KMS-11 (cell line): ENCODE measurements around the gene FAM168A.

Experiments used
- H2AFZ ChIP-seq: fragments of 200-600 bp; sonication (generic); 2 replicates; pipeline ENCODE4 v1.6.1; 2016; ENCODE audit warnings: antibody characterized with exemption, mixed run types, low read depth
- H3K27ac ChIP-seq: fragments of 200-600 bp; sonication (generic); 2 replicates; pipeline ENCODE4 v1.6.1; 2016; ENCODE audit warnings: mild to moderate bottlenecking, mixed run types
- H3K27me3 ChIP-seq: fragments of 200-600 bp; sonication (generic); 2 replicates; pipeline ENCODE4 v1.6.1; 2017; ENCODE audit warnings: mild to moderate bottlenecking, low read depth, mixed run types, moderate library complexity; ENCODE audit not compliant: insufficient read depth
- H3K36me3 ChIP-seq: fragments of 200-600 bp; sonication (generic); 2 replicates; pipeline ENCODE4 v1.6.1; 2017; ENCODE audit warnings: mild to moderate bottlenecking, mixed run types; ENCODE audit not compliant: insufficient read depth
- H3K4me1 ChIP-seq: fragments of 200-600 bp; sonication (generic); 2 replicates; pipeline ENCODE4 v1.6.1; 2016; ENCODE audit warnings: mild to moderate bottlenecking, low read depth, mixed run types; ENCODE audit not compliant: poor library complexity, severe bottlenecking
- H3K4me2 ChIP-seq: fragments of 200-600 bp; sonication (generic); 2 replicates; pipeline ENCODE4 v1.7.0; 2016; ENCODE audit warnings: mild to moderate bottlenecking, mixed run types
- H3K4me3 ChIP-seq: fragments of 200-600 bp; sonication (generic); IDR thresholded peaks from 2 replicates; pipeline ENCODE4 v1.6.1; 2017; ENCODE audit warnings: low read depth, low read length, mixed read lengths; ENCODE audit not compliant: insufficient read depth
- H3K79me2 ChIP-seq: fragments of 200-600 bp; sonication (generic); 2 replicates; pipeline ENCODE4 v1.6.1; 2016; ENCODE audit warnings: low read depth, mixed run types; ENCODE audit not compliant: insufficient read depth
- H3K9ac ChIP-seq: fragments of 200-600 bp; sonication (generic); 2 replicates; pipeline ENCODE4 v1.6.1; 2016; ENCODE audit warnings: mild to moderate bottlenecking, mixed run types
- H4K20me1 ChIP-seq: fragments of 200-600 bp; sonication (generic); 2 replicates; pipeline ENCODE4 v1.6.1; 2016; ENCODE audit warnings: mild to moderate bottlenecking, mixed run types; ENCODE audit not compliant: insufficient read depth
- CTCF ChIP-seq: fragments of 200-600 bp; sonication (generic); conservative IDR thresholded peaks from 2 replicates; pipeline ENCODE4 v1.6.1; 2017; ENCODE audit warnings: low read depth, mild to moderate bottlenecking, antibody characterized with exemption, low read length, moderate library complexity, mixed read lengths

FAM168A gene

GRCh38 chr11:73391665-73392064 is 206.2 kb downstream of the FAM168A start:
- TF ChIP-seq CTCF, result no peak
- H3K4me3 ChIP-seq, result no peak overlapping the region
- no peaks in the 10 kb centered on the region for H3K36me3 ChIP-seq
- H2AFZ ChIP-seq, result no peak overlapping the region
- H4K20me1 ChIP-seq, result no peaks in the 10 kb centered on the region
- H3K9ac ChIP-seq, result no peak overlapping the region
- no peak overlapping the region for H3K27ac ChIP-seq
- H3K27me3 ChIP-seq, result no peaks in the 10 kb centered on the region
- no peak overlapping the region for H3K4me2 ChIP-seq
- peaks cover 7% of the 10 kb centered on the region for H3K4me1 ChIP-seq
- H3K79me2 ChIP-seq, result no peaks in the 10 kb centered on the region

DNA sequence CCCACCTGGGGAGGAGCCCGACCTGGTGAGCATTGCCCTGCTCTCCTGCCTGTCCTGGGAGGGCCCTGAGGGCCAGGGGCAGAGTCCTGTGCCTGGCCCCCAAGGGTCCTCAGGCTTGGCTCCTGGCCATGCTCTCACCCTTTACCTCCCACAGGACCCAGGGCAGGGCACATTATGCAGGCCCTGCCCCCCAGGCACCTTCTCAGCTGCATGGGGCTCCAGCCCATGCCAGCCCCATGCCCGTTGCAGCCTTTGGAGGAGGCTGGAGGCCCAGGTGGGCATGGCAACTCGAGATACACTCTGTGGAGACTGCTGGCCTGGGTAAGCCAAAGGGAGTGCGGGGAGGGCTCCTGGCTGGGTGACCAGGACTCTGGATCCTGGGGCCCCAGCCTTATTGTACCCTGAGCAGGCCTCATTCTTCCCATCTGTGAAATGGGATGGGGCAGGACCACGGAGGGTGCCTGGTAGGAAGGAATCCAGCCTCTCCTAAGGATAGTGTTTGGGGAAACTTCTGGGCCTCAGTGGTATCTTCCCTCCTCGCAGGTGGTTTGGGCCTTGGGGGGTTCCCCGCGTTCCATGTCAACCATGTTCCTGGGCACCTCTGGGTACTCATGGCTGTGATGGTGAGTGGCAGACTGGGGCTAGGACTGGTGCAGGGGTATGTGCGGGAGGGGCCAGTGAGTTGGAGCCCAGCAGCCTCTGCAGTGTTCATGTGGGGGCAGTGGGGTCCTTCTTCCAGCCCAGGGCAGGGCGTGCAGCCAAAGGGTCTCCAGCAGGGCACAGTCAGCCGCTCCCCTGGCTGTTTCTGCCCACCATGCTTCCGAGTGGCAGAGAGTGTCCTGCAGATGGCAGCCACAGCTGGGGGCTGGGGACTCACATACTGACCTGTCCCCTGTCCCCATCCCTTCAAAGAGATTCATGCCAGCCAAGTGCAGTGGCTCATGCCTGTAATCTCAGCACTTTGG is 207.0 kb downstream of the FAM168A start:
- TF ChIP-seq CTCF, result no peak
- Histone ChIP-seq H3K9ac (no peak overlapping the region), H3K4me3 (no peak overlapping the region), H3K36me3 (no peaks in the 10 kb centered on the region), H3K4me1 (peaks cover 15% of the 10 kb centered on the region), H4K20me1 (no peaks in the 10 kb centered on the region), H3K79me2 (peaks cover 8% of the 10 kb centered on the region; the same call in 1 of the 2 replicates), H3K27ac (no peak overlapping the region), H3K27me3 (no peaks in the 10 kb centered on the region), H2AFZ (no peak overlapping the region), H3K4me2 (no peak overlapping the region)

DNA sequence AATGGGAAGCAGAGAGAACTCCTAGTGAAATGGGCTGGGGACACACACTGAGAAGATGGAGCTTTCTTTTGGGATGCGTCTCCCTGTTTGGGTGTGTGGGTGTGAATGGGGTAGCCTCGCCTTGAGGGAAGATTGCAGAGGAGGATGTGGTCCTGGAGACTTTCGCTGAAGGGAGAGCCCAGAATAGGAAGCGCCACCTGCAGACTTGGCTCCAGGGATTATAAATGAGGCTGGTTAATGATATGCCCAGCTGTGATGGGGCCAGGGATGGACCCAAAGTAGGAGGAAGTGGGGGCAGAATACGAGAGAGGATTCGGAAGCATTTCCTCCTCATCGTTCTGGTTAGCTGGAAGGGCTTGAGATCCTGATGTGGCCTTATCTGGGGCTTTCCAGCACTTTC is 208.0 kb downstream of the FAM168A start:
- Histone ChIP-seq H3K4me2 (no peak overlapping the region), H3K4me3 (no peak overlapping the region), H2AFZ (no peak overlapping the region), H3K79me2 (peaks cover 15% of the 10 kb centered on the region; the same call in 1 of the 2 replicates), H3K27ac (no peak overlapping the region), H3K4me1 (peaks cover 24% of the 10 kb centered on the region), H3K36me3 (no peaks in the 10 kb centered on the region), H4K20me1 (no peaks in the 10 kb centered on the region), H3K9ac (no peak overlapping the region), H3K27me3 (no peaks in the 10 kb centered on the region)
- TF ChIP-seq CTCF, result no peak

DNA sequence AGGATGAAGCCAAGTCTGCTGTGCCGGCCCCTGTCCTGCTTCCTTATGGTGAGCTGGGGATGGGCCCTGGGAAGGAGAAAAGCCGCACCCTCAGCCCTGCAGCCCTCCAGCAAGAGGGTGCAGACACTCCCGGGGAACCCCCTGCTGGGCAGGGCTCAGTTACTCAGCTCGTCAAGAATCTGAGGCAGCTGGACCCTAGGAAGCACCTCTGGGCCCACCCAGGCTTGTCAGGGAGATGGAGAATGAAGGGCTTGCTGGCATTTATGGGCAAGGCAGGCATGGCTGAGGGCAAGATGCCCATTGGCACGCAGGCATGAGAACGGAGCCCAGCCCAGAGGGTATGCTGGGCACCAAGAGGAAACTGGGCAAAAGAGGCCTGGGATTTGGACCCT is 208.8 kb downstream of the FAM168A start:
- H3K4me3 ChIP-seq, result no peak overlapping the region
- H3K9ac ChIP-seq, result no peak overlapping the region
- H3K27ac ChIP-seq, result no peak overlapping the region
- H2AFZ ChIP-seq, result no peak overlapping the region
- no peaks in the 10 kb centered on the region for H3K27me3 ChIP-seq
- H4K20me1 ChIP-seq, result no peaks in the 10 kb centered on the region
- no peak overlapping the region for H3K4me2 ChIP-seq
- no peak for TF ChIP-seq CTCF
- H3K36me3 ChIP-seq, result no peaks in the 10 kb centered on the region
- peaks cover 32% of the 10 kb centered on the region for H3K4me1 ChIP-seq
- H3K79me2 ChIP-seq, result peaks cover 15% of the 10 kb centered on the region; the same call in 1 of the 2 replicates
